HEK293 (cell line): ENCODE results near the gene COL6A1.

Source experiments
- CTCF ChIA-PET: fragments of 350-600 bp; formaldehyde crosslinking; extraction: SDS; loops from one replicate; lab custom pipeline; 2021; ENCODE audit warnings: antibody characterized with exemption; lab: Yijun Ruan, JAX
- POLR2A ChIA-PET: fragments of 300-600 bp; formaldehyde crosslinking; extraction: SDS; loops from one replicate; lab custom pipeline; 2020; ENCODE audit warnings: antibody characterized with exemption, inconsistent platforms; lab: Yijun Ruan, JAX
- H3K27ac ChIP-seq: fragments of 200-500 bp; sonication (Bioruptor generic); 2 replicates; pipeline ENCODE4 v1.5.1; 2014; ENCODE audit warnings: low read depth, low read length, control low read depth, inconsistent platforms; ENCODE audit errors: extremely low read depth
- H3K36me3 ChIP-seq, 2 experiments: fragments of 200-500 bp in 1 of 2; sonication (Bioruptor generic) in 1 of 2; 1 replicate in 1 of 2; 2 replicates in 1 of 2; pipeline ENCODE4 v1.5.1; 2014 to 2017; ENCODE audit warnings: inconsistent platforms in 2 of 2, low read length in 2 of 2; ENCODE audit not compliant: control insufficient read depth in 2 of 2, insufficient read depth in 1 of 2
- H3K4me1 ChIP-seq: fragments of 200-500 bp; sonication (Bioruptor generic); 2 replicates; pipeline ENCODE4 v1.5.1; 2014; ENCODE audit warnings: mild to moderate bottlenecking, low read length, inconsistent platforms; ENCODE audit not compliant: control insufficient read depth, insufficient read depth
- H3K4me3 ChIP-seq: 2 replicates; pipeline ENCODE4 v1.5.1; 2011; ENCODE audit warnings: low read depth, mild to moderate bottlenecking, control low read depth, low read length, moderate library complexity
- H3K9me3 ChIP-seq: fragments of 200-500 bp; sonication (Bioruptor generic); 2 replicates; pipeline ENCODE4 v1.5.1; 2014; ENCODE audit warnings: low read depth, low read length, inconsistent platforms; ENCODE audit not compliant: control insufficient read depth, insufficient read depth
- EGR2 ChIP-seq: fragments of 450-650 bp; formaldehyde crosslinking; IDR thresholded peaks from 2 replicates; pipeline ENCODE4 v1.5.1; 2016; ENCODE audit warnings: low read depth, missing biosample characterization, missing genetic modification characterization
- ELK4 ChIP-seq: IDR thresholded peaks from 2 replicates; pipeline ENCODE4 v1.6.1; 2011; ENCODE audit warnings: mild to moderate bottlenecking, low read depth, low read length, borderline replicate concordance
- HOXA7 ChIP-seq: sonication (generic); formaldehyde crosslinking; IDR thresholded peaks from 2 replicates; pipeline ENCODE4 v1.8.1; 2022; ENCODE audit warnings: missing genetic modification reagents, borderline replicate concordance
- INSM2 ChIP-seq: fragments of 450-650 bp; formaldehyde crosslinking; IDR thresholded peaks from 2 replicates; pipeline ENCODE4 v1.5.1; 2016; ENCODE audit warnings: missing biosample characterization, missing genetic modification characterization
- PATZ1 ChIP-seq: fragments of 450-650 bp; formaldehyde crosslinking; IDR thresholded peaks from 2 replicates; pipeline ENCODE4 v1.5.1; 2016; ENCODE audit warnings: missing biosample characterization, missing genetic modification characterization
- PRDM4 ChIP-seq: fragments of 450-650 bp; formaldehyde crosslinking; IDR thresholded peaks from 2 replicates; pipeline ENCODE4 v1.5.1; 2017; ENCODE audit warnings: missing biosample characterization, missing genetic modification characterization
- SALL2 ChIP-seq: fragments of 450-650 bp; formaldehyde crosslinking; IDR thresholded peaks from 2 replicates; pipeline ENCODE4 v1.5.0; 2017; ENCODE audit warnings: missing biosample characterization, mild to moderate bottlenecking, missing genetic modification characterization, borderline replicate concordance
- SP3 ChIP-seq: fragments of 450-650 bp; formaldehyde crosslinking; IDR thresholded peaks from 2 replicates; pipeline ENCODE4 v1.5.1; 2016; ENCODE audit warnings: missing biosample characterization, missing genetic modification characterization
- TCF7L2 ChIP-seq: IDR thresholded peaks from 2 replicates; pipeline ENCODE4 v1.6.1; 2011; ENCODE audit warnings: low read depth, mild to moderate bottlenecking, inconsistent platforms, low read length, moderate library complexity, borderline replicate concordance
- ZNF148 ChIP-seq: fragments of 450-650 bp; formaldehyde crosslinking; IDR thresholded peaks from 2 replicates; pipeline ENCODE4 v1.5.0; 2017; ENCODE audit warnings: missing biosample characterization, missing genetic modification characterization, borderline replicate concordance
- ZNF169 ChIP-seq: fragments of 450-650 bp; formaldehyde crosslinking; IDR thresholded peaks from 2 replicates; pipeline ENCODE4 v1.5.1; 2016; ENCODE audit warnings: missing biosample characterization, missing genetic modification characterization
- ZNF23 ChIP-seq: fragments of 450-650 bp; formaldehyde crosslinking; IDR thresholded peaks from 2 replicates; pipeline ENCODE4 v1.5.1; 2016; ENCODE audit warnings: missing biosample characterization, missing genetic modification characterization, borderline replicate concordance
- ZNF239 ChIP-seq: fragments of 450-650 bp; formaldehyde crosslinking; IDR thresholded peaks from 2 replicates; pipeline ENCODE4 v1.5.1; 2016; ENCODE audit warnings: missing biosample characterization, missing genetic modification characterization
- ZNF266 ChIP-seq: fragments of 450-650 bp; formaldehyde crosslinking; IDR thresholded peaks from 2 replicates; pipeline ENCODE4 v1.5.1; 2016; ENCODE audit warnings: missing biosample characterization, missing genetic modification characterization, low read depth
- ZNF335 ChIP-seq: fragments of 450-650 bp; formaldehyde crosslinking; conservative IDR thresholded peaks from 2 replicates; pipeline ENCODE4 v1.5.1; 2016; ENCODE audit warnings: missing biosample characterization, missing genetic modification characterization
- ZNF354C ChIP-seq: fragments of 450-650 bp; formaldehyde crosslinking; IDR thresholded peaks from 2 replicates; pipeline ENCODE4 v1.5.1; 2016; ENCODE audit warnings: missing biosample characterization, missing genetic modification characterization, low read depth, borderline replicate concordance
- ZNF391 ChIP-seq: fragments of 450-650 bp; formaldehyde crosslinking; IDR thresholded peaks from 2 replicates; pipeline ENCODE4 v1.5.1; 2016; ENCODE audit warnings: low read depth, missing biosample characterization, missing genetic modification characterization, borderline replicate concordance
- ZNF585B ChIP-seq: fragments of 450-650 bp; formaldehyde crosslinking; IDR thresholded peaks from 2 replicates; pipeline ENCODE4 v1.5.1; 2016; ENCODE audit warnings: missing biosample characterization, missing genetic modification characterization
- ZNF701 ChIP-seq: fragments of 450-650 bp; formaldehyde crosslinking; IDR thresholded peaks from 2 replicates; pipeline ENCODE4 v1.5.1; 2016; ENCODE audit warnings: missing biosample characterization, missing genetic modification characterization

Gene COL6A1

GRCh38 chr21:45989355-45990048 is 7.9 kb downstream of the COL6A1 start:
- Histone ChIP-seq H3K4me1 (no peaks in the 10 kb centered on the region), H3K27ac (no peak overlapping the region), H3K9me3 (no peaks in the 10 kb centered on the region), H3K4me3 (no peak overlapping the region), H3K36me3 (peaks cover 9 to 77% of the 10 kb centered on the region in 2 experiments; a peak in 2 of 3 replicates)
- CTCF ChIA-PET = no interaction called here
- POLR2A ChIA-PET = no interaction called here
- TF ChIP-seq TCF7L2 (no peak), ZNF266 (no peak), PRDM4 (no peak), ZNF148 (tag by site-specific recombination) (no peak), ZNF23 (no peak), ZNF701 (tag by site-specific recombination) (no peak), ZNF585B (tag by site-specific recombination) (no peak), EGR2 (no peak), ELK4 (no peak), ZNF335 (tag by site-specific recombination) (no peak), ZNF239 (no peak), ZNF169 (tag by site-specific recombination) (no peak), HOXA7 (CRISPR knock-in tag) (no peak), INSM2 (tag by site-specific recombination) (no peak)

- ChIA-PET CTCF (no interaction called here), POLR2A (no interaction called here)
- Histone ChIP-seq H3K4me1 (no peaks in the 10 kb centered on the region), H3K9me3 (no peaks in the 10 kb centered on the region), H3K27ac (no peak overlapping the region), H3K4me3 (no peak overlapping the region), H3K36me3 (peaks cover 3 to 77% of the 10 kb centered on the region in 2 experiments; a peak in 2 of 3 replicates)
- no peak for TF ChIP-seq SP3 (tag by site-specific recombination)
- no peak for TF ChIP-seq ZNF391 (tag by site-specific recombination)
- TF ChIP-seq SALL2 = no peak
- TF ChIP-seq ZNF354C (tag by site-specific recombination) = no peak
- no peak for TF ChIP-seq PATZ1
These were observed 8.6 kb downstream of the COL6A1 start for GRCh38 chr21:45990049-45990711.
